NCI-H345 (cell line): ENCODE data around the gene PCDH17.

ENCODE experiments used
- DNase-seq: peaks from one replicate; lab custom pipeline; 2025; lab: John Stamatoyannopoulos, UW

PCDH17 gene

DNA sequence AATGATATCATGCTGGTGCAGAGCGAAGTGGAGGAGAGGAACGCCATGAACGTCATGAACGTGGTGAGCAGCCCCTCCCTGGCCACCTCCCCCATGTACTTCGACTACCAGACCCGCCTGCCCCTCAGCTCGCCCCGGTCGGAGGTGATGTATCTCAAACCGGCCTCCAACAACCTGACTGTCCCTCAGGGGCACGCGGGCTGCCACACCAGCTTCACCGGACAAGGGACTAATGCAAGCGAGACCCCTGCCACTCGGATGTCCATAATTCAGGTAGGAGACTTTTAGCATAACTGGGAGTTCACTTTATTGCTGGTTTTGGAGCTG, 3.3 kb downstream of the PCDH17 start:
- DNase-seq = no peak

DNA sequence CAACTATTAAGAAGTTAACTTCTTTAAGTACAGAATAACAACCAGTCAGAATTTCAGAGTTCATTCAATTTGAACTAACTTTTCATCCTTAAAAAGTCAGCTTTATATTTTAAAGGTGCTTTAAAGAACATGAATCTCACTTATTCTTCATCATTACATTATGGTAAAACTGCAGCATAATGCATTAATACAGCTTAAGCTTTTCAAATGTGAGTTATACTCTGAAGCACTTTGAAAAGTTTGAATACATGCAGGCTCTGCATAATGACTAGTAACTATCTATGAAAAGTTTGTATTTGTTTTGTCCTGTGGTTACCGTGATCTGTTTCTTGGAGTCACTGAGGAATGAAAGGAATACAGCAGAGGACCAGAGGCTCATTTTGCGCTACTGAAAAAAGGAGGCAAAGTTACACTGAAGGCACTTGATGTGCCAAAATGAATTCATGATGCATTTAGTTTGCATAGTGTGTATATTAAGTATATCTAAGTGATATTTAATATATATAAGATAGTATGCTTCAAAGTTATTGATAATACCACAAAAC, 4.1 kb downstream of the PCDH17 start:
- DNase-seq = peak; percentile 11

DNA sequence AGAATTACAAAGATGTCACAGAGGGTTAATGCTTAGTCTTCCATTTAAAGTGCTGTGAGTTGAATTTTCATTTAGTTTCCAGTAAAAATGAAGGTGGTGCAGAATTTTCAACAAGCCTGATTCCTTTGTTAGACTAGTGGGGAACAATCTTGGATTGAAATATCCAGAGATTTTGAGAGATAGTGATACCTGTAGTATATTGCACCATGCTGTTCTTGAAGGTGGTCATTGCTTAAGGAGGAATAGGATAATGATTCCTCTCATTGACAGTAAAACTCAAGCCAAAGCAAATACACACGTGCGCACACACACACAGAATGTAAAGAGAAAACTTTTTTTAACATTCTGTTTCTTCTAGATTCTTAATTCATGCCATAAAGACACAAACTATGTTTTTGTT, 5.3 kb downstream of the PCDH17 start:
- no peak for DNase-seq

DNA sequence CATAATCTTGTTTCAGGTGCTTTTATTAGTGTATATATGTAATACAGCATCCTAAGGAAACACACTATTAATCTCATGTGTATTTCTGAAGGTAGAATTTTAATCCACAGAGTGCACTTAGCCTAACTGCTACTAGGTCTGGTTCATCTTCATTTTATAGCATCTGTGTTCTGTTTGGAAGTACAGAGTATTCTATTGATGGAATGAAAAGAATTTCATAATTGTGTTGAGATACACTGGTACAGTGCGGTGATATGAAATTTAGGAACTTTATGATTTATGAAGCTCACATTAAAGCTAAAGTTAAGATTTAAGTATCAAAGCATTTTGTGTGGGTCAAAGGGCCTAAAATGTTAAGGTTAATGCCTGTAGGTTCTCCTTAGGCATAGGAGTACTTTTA, 6.0 kb downstream of the PCDH17 start:
- DNase-seq = no peak

DNA sequence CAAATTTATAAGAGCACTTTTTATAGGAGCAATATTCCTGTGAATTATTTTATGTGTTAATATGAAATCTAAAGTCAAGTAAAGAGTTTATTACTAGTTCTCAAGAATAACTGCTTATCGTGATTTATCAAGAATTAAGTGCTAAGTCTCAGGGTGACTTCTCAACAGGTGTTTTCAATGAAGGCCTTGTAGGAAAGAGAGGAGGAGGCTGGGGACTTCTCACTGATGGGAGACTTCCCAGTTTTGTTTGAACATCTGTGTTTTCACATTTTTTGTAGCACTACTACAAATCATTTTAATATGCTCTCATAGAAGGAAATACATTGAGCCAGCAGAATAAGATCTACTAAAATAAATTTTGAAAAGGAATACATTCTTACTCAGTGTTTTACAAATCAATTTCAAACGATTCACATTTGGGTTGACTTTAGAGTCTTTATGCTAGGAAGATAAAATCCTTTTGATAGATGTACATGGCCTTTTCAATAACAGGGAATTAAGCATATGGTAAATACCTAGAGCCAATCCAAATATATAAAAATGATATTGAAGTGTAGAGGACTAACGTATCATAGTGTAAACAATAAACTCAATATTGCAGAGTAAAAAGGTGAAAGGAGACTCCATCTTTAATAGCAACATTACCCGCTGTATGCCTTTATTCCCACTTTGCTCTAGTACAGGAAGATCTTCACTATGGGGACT, 6.8 kb downstream of the PCDH17 start:
- no peak for DNase-seq

DNA sequence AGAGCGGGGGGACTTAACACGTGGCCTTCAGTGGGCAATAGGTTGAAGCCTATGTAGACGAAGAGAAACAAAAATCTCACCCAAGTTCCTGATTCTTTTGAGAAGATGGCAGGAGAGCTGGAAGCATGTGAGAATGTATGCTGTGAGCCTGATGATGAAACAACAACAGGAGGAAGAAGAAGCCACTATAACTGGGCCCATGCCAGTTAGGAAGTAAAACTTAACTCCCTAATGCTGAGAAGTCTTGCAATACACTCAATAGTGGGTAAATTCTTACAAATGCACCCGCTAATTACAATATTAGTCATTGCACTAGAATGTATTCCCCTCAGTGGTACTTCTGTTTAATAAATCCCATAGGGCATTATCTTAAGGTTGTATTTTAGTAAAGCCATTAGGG, 9.1 kb downstream of the PCDH17 start:
- DNase-seq = no peak

DNA sequence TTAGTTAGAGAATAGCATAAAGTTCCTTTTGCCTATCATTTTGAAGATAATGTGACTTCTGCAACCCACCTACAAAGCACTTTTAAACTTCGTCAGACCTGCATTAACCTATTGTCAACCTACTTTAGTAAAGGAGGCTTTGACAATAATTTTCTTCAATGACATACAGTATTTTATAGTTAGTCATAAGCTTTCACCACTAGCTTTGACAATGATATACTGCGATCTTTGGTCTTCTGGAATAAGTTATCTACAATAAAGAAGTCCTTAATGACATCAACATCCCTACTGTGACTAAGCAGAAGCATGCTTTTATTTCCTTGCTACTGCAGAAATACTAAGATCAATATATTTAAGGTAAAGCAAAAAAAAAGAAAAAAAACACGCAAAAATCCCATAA, 9.5 kb downstream of the PCDH17 start:
- no peak for DNase-seq

DNA sequence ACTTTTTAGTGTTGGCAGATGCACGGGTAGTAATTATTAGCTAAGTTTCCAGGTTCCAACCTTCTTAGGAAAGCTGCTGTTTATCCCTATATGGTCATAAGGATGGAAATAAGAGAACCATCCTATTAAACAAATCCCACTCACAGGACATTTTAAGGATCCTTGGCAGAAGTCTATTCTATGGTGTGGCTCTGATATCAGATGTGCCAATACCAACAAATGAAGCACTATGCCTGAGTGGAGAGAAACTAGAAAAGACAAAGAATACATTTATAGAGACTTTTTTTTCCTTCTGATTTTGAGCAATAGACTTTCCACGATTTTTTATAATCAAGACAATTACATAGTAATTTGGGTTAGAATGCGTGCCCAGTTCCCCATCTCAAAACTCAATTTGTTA, 12.6 kb downstream of the PCDH17 start:
- no peak for DNase-seq

DNA sequence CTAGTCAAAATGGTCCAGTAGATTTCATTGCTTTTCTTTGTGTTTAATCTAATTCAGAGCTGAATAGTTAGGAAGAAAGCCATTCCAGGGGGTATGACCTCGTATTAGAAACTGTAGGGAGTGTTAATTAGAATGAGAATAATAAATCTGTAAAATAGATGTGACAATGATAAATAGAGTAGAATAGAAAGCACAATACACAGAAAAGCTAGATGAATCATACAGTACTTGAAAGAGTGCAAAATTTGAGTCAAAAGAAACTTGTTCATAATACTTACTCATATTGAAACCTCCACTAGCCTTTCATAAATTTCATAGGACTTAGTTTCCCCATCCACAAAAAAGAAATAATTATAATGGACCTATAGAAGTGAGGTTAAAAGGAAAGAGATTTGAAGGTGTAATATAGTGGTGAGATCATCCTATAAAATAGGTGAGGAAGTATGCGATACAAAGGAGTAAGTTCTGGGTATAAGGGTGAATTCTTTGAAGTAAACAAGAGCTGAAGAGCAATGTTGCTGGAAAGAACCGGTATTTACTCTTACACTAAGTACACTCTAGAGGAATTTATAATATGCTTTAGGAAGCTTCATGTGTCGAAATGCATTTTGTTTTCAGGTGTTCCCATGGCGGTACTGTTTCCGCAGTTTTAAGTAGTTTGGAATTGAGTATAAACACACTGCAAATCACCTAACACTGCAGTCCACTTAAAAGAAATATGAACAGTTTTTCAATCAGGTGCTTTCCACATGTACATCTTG, 21.9 kb downstream of the PCDH17 start:
- DNase-seq = no peak

DNA sequence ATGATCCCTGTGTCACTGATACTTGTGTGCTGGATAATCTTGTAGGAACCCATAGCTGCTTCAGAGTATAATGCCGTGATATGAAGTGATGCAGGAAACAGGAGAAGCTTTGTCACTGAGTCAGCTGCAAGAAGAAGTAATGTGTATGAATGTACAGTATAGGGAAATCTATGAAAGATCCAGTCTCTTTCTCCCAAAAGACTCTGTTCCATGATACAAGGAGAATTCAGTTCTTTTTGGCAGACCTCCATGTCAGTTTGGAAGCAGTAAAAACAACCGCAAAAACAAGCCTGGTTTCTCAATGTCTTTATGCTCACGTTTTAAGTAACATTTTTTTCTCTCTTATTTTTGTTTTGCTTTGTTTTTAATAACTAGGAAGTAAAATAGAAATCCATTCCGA, 33.9 kb downstream of the PCDH17 start:
- DNase-seq = no peak

DNA sequence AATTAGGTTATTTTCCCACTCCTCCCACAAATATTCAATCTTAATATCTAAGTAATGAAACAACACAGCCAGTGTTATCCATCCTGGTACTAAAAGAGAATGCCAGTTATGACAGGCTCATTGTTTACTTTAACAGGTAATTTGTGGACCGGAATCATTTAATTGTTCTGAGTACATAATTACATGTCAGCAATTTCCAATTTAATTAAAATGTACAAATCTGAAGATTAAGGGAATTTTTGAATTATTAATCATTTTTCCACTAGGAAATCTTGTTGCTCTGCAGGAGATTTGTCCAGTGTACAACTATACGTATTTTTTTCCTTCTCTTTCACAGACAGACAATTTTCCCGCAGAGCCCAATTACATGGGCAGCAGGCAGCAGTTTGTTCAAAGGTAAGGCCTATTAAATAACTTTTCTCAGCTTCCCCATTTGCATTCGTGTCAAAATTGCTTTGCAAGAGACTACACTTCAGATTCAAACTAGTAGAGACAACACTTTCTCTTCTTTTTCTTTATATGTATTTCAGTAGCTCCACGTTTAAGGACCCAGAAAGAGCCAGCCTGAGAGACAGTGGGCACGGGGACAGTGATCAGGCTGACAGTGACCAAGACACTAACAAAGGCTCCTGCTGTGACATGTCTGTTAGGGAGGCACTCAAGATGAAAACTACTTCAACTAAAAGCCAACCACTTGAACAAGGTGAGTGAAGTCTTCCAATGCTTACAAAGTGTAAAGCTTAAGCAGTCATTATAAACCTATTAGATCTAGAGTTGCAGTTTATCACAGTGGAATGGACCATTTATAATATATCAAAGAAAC, 34.8 kb downstream of the PCDH17 start:
- DNase-seq = no peak

DNA sequence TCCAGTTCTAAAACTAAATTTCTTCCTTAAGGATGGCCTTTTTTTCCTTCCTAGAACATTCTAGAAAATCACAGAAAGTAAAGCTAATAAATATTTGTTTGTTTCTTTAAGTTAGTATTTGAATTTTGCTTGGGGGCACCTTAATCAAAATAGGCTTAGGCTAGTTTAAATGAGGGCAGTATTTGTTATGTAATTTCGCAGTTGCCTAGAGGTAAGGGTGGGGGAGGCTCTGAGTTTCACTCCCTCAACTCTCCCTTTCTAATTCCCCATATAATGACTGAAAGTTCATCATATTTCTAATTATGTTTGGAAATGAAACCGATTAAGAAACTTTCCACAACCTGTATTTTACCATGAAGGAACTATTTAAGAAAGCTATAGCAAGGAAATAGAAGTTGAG, 40.6 kb downstream of the PCDH17 start:
- no peak for DNase-seq

DNA sequence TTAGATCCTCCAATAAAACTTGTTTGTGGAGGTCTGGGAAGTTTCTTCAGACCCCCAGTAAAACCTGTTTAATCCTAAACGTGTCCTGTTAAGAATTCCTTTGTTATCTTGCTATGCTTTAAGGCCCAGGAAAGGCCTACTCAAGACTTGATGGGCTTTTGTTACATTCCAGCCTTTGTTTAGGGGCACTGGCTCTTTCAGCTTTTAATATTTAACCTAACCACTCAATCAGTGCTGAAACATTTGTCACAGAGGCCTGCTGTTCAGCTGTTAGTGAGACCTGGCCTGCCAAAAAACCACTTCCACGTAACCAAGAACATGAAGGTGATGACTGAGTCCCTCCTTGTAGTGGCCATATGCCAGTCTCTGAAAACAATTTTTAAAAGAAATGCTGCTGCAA, 41.7 kb downstream of the PCDH17 start:
- DNase-seq = no peak

DNA sequence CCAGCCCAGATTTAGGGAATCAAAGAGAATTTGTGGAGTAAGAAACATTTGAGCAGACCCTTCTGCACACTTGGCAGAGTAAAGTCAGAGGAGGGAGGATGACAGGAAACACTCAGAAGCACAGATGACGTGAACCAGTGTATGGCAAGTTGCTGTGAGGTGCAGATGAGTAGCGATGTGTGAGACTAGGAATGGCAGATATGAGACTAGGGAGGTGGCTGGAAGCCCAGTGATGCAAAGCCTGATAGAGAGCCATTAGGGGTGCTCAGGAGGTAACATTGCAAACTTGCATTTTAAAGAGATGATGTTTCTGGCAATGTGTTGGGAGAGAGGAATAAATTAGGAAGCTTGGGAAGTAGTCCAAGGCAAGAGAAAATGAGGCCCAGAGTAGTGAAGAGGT, 44.0 kb downstream of the PCDH17 start:
- no peak for DNase-seq

DNA sequence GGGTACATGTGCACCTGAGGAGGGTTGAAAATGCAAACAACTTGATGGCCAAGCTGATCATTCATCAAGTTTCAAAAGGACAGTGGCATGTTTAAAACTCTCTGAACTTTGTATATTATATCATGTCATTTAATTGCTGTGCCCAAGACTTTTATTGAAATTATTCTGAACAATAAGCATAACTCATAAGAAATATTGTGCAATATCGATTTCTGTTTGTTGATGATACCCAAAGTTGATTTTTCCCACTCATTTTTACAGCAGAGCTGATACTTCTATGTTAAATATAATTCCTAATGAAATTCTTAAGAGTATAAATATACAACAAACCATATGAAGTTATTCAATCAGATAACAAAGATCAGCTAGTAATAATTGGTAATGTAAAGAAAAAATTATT, 49.1 kb downstream of the PCDH17 start:
- no peak for DNase-seq

DNA sequence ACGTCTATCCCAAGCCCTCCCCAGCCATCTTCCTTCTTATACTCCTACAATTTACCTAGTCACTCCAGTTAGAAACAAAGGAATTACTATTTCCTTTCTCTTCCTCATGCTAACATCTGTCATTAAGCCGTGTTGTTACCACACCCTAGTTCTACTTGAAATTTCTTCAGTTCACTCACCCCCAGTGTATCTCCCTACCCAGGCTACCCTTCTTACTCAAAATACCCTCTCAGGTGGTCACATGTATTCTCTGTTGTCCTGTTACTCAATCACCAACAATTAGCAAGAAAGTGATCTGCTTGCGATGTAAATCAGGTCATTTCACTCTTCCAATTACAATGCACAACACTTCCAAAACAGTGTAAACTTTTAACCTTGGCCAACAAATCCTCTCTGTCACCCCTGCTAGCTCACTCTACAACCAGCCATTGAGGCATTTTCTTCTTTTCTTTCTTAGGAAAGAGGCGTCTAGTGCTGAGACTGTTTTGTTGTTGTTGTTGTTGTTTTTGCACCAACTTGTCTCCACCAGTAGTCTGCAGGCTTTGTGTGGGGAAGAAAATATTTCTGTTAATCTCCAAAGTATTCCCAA, 50.7 kb downstream of the PCDH17 start:
- no peak for DNase-seq

DNA sequence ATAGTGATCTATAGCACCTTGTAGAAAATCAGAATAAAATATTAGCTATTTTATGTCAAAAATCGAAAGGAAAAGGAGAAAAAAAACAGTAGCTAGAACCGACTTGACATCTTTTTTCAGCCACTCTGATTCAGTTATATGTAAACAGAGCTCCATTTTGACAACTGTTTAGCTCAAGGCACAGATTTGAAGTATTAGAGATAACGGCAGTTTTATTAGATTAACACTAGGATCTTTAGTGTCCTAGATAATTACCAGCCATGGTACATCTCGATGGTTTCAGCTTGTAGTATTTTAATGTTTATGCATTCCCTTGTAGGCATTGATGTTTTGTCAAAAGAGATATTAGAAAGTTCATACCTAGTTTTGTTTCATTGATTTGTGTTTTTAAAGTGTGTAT, 67.3 kb downstream of the PCDH17 start:
- no peak for DNase-seq

DNA sequence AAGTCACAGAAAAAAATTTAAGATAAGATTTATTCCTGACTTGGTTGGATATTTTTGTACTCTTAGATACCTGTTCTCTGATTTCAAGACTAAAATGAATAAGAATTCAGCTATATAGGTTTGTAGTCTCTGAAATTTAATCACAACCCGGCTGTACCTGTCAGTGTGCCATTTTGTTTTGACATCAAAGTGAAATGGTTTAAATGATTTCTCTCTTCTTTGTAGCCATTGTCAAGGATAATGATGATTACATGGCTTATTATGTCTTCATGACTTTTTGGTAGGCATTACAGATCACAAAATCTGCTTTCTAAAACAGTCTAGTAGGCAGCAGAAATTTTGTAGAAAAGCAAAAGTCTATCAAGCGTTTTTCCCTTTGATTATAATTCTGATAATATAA, 72.5 kb downstream of the PCDH17 start:
- no peak for DNase-seq

DNA sequence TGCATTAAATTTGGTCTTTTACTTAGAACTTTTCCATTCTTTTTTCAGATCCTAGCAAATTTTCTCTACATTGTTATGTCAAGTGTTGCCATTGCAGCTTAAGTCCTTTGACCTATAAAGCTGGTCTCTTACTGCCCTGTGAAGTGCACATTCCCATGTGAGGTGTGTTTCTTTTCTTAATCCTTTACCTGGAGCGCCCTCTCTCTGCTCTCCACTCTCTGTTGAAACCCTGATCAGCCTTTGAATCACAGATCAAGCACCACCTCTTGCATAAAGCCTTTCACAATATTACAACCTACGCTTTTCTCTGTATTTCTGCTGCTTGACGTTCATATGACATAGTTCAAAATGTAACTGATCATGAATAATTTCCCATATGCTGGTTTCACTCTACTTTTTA, 84.8 kb downstream of the PCDH17 start:
- DNase-seq = no peak

DNA sequence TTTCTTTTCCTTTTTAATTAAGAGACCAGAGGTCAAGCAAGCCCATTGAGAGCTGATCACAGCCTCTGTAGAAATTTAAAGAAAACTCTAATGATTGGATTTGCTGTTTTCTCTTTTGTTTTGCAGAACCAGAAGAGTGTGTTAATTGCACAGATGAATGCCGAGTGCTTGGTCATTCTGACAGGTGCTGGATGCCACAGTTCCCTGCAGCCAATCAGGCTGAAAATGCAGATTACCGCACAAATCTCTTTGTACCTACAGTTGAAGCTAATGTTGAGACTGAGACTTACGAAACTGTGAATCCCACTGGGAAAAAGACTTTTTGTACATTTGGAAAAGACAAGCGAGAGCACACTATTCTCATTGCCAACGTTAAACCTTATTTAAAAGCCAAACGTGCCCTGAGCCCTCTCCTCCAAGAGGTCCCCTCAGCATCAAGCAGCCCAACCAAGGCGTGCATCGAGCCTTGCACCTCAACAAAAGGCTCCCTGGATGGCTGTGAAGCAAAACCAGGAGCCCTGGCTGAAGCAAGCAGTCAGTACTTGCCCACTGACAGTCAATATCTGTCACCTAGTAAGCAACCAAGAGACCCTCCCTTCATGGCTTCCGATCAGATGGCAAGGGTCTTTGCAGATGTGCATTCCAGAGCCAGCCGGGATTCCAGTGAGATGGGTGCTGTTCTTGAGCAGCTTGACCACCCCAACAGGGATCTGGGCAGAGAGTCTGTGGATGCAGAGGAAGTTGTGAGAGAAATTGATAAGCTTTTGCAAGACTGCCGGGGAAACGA, 93.1 kb downstream of the PCDH17 start:
- DNase-seq = no peak

DNA sequence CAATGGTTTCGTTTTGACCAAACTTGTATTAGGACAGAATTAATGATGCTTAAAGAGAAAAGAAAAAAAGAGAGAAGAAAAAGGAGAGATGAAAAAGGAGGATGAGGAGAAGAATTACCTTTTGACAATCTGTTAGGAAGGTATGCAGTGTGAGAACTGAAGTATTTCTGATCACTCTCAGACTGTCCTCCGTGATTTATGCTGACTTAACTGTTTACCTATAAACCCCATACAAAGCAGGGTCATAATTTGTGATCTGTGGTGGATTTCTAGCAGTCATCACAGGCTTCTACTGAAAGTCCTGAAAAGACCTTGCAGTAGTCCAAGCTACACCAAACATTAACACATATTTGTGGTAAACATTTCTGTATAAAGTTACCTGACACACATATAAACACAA, 93.9 kb downstream of the PCDH17 start:
- DNase-seq = no peak

DNA sequence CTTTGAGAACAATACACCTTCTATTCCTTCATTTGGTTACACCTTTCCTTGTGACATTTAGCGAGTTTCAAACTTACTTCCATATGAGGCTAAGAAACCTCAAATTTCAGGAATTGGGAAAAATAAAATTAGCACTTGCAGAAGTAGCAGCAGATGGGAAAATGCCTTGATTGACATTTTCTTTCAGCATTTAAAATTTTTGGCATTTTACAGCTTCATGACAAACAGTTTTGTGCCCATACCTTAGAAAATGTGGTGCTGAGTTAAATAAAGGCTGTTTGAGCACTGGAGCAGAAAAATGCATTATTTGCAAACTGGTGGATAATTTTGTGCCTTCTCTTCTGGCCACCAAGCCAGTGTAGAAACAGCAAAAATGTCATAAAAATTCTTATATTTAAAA, 95.4 kb downstream of the PCDH17 start:
- no peak for DNase-seq
